Upper lobe of right lung (tissue), 1 donor: ENCODE results near the gene PLXNA1. TPM values are rescaled to one million over a fixed set of nuclear protein-coding genes. Genes with fewer than 3 reads are reported as not detected.

Experiments
- ATAC-seq: fragments of 200-7000 bp; cut with Tn5 transposase; one replicate; pipeline ENCODE4 v1.9.1; 2020; ENCODE audit warnings: mild to moderate bottlenecking, moderate library complexity
- DNase-seq: peaks from one replicate; pipeline ENCODE4 v3.0.0-alpha.2; 2020
- H3K27ac ChIP-seq: fragments of 200-600 bp; one replicate; pipeline ENCODE4 v1.8.0; 2022
- H3K27me3 ChIP-seq: fragments of 200-600 bp; one replicate; pipeline ENCODE4 v1.8.0; 2022; ENCODE audit warnings: mild to moderate bottlenecking
- H3K36me3 ChIP-seq: fragments of 200-600 bp; one replicate; pipeline ENCODE4 v1.8.0; 2022
- H3K4me1 ChIP-seq: fragments of 200-600 bp; one replicate; pipeline ENCODE4 v1.8.0; 2022
- H3K4me3 ChIP-seq: fragments of 200-600 bp; one replicate; pipeline ENCODE4 v1.8.0; 2022; ENCODE audit warnings: mild to moderate bottlenecking
- H3K9me3 ChIP-seq: fragments of 200-600 bp; one replicate; pipeline ENCODE4 v1.8.0; 2022
- intact Hi-C: fragments of 100-400 bp; cut with DNase I; formaldehyde crosslinking; loops from one replicate; pipeline ENCODE4 v1.11.0; 2022
- total RNA-seq: library from RNA; stranded (reverse); fragmentation: NEBNext Ultra II Directional; extraction: Animal tissue kit (Norgen Biotek cat#: 25700); gene quantifications from one replicate; pipeline ENCODE4 v1.2.1, GENCODE V29; 2021
- TF ChIP-seq, protein P1 (sequence below): fragments of 200-600 bp; IDR thresholded peaks from one replicate; pipeline ENCODE4 v1.8.0; 2022; ENCODE audit warnings: antibody characterized with exemption
- donor health status: DM: no; HTN: yes; CAD: no; lungs with severe emphysema.

Gene PLXNA1
- total RNA-seq, 1 donor from 2014 or later: 53.5 TPM

DNA sequence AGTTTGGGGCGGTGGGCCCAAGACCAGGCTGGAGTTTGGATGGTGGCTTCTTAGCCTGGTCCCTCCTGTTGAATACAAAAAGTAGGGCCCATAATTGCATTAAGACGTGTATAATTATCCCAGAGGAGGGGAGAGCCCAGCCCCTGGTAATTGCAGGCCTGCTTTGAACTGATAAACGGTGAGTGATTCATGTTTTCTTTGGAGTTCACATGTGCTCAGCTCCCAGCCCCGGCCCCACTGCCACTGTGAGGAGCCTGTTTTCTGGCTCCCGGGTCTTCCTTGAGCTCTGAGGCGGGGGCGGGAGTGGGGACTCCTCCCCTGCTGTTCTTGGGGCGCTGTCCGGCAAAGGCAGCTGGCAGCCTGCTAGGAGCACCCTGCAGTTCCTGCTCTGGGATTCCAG lies 3.1 kb downstream of the PLXNA1 start:
- DNase-seq: no peak
- peaks cover 16% of the 10 kb centered on the region for H3K36me3 ChIP-seq
- ATAC-seq: no peak
- no peaks in the 10 kb centered on the region for H3K9me3 ChIP-seq
- intact Hi-C loops: loop anchor here (10.0 kb wide), 1 partner anchor 231 kb away; no protein-coding TSS in a partner anchor
- H3K27me3 ChIP-seq: no peaks in the 10 kb centered on the region
- TF ChIP-seq, protein P1, sequence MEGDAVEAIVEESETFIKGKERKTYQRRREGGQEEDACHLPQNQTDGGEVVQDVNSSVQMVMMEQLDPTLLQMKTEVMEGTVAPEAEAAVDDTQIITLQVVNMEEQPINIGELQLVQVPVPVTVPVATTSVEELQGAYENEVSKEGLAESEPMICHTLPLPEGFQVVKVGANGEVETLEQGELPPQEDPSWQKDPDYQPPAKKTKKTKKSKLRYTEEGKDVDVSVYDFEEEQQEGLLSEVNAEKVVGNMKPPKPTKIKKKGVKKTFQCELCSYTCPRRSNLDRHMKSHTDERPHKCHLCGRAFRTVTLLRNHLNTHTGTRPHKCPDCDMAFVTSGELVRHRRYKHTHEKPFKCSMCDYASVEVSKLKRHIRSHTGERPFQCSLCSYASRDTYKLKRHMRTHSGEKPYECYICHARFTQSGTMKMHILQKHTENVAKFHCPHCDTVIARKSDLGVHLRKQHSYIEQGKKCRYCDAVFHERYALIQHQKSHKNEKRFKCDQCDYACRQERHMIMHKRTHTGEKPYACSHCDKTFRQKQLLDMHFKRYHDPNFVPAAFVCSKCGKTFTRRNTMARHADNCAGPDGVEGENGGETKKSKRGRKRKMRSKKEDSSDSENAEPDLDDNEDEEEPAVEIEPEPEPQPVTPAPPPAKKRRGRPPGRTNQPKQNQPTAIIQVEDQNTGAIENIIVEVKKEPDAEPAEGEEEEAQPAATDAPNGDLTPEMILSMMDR: no peak
- H3K4me1 ChIP-seq: peaks cover 7% of the 10 kb centered on the region
- no peak overlapping the region for H3K4me3 ChIP-seq
- H3K27ac ChIP-seq: no peak overlapping the region

DNA sequence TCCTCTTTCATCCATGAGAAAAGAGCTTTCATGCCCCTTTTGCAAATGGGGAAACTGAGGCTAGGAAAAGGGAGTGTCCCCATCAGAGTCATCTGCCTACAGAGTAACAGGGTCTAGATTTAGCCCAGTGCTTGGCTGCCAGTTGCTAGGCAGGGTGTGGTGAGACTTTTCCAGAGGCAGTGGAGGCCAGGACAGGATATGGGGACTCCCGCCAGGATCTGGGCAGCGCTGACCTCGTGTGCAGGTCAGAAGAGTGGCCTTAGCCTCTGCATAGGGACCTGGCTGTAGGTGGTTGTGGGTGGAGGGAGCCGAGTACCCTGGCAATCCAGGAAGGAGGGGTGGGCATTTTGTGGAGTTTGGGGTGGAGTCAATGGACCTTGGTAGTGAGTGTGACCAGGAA lies 4.2 kb downstream of the PLXNA1 start:
- Histone ChIP-seq H3K4me3 (no peak overlapping the region), H3K9me3 (no peaks in the 10 kb centered on the region), H3K4me1 (peaks cover 2% of the 10 kb centered on the region), H3K36me3 (peaks cover 16% of the 10 kb centered on the region), H3K27ac (no peak overlapping the region), H3K27me3 (no peaks in the 10 kb centered on the region)
- TF ChIP-seq, protein P1: no peak
- DNase-seq (no peak), ATAC-seq (no peak)
- intact Hi-C loops: loop anchor here (10.0 kb wide), 1 partner anchor 232 kb away; no protein-coding TSS in a partner anchor

DNA sequence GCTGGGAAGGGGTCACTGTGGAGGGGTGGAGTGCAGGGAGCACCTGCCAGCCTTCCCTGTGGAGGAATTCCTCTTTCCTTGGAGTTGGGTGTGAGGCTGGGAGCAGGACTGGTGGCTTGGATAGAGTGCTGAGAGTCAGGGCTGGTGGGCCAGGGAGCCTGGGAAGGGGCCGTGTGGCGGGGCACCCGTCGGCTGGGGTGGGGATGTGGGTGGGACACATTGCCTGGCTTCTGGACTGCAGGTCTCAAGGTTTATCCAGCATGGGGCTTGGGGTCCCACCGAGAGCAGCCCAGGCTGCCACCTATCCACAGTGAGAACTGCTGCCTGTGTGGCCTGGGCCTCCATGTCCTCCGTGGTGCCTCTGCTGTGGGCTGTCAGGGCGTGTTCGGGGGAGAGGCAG lies 4.7 kb downstream of the PLXNA1 start:
- DNase-seq (no peak), ATAC-seq (no peak)
- H3K9me3 ChIP-seq: no peaks in the 10 kb centered on the region
- TF ChIP-seq, protein P1: no peak
- intact Hi-C loops: loop anchor here (10.0 kb wide), 1 partner anchor 233 kb away; no protein-coding TSS in a partner anchor
- H3K4me3 ChIP-seq: no peak overlapping the region
- no peaks in the 10 kb centered on the region for H3K27me3 ChIP-seq
- H3K4me1 ChIP-seq: no peaks in the 10 kb centered on the region
- H3K36me3 ChIP-seq: peaks cover 16% of the 10 kb centered on the region
- H3K27ac ChIP-seq: no peak overlapping the region

DNA sequence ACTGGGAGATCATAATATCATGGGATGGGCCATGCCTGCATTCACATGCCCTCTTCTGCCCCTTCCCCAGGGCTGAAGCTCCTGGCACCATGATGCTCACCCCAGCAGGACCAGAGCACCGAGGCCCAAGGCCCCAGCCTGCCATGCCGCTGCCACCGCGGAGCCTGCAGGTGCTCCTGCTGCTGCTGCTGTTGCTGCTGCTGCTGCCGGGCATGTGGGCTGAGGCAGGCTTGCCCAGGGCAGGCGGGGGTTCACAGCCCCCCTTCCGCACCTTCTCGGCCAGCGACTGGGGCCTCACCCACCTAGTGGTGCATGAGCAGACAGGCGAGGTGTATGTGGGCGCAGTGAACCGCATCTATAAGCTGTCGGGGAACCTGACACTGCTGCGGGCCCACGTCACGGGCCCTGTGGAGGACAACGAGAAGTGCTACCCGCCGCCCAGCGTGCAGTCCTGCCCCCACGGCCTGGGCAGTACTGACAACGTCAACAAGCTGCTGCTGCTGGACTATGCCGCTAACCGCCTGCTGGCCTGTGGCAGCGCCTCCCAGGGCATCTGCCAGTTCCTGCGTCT lies 5.6 kb downstream of the PLXNA1 start:
- Histone ChIP-seq H3K9me3 (no peaks in the 10 kb centered on the region), H3K4me1 (no peaks in the 10 kb centered on the region), H3K36me3 (peaks cover 16% of the 10 kb centered on the region), H3K4me3 (no peak overlapping the region), H3K27ac (no peak overlapping the region), H3K27me3 (no peaks in the 10 kb centered on the region)
- DNase-seq: no peak
- intact Hi-C loops: loop anchor here (10.0 kb wide), 1 partner anchor 234 kb away; no protein-coding TSS in a partner anchor
- ATAC-seq: no peak
- TF ChIP-seq, protein P1: no peak

DNA sequence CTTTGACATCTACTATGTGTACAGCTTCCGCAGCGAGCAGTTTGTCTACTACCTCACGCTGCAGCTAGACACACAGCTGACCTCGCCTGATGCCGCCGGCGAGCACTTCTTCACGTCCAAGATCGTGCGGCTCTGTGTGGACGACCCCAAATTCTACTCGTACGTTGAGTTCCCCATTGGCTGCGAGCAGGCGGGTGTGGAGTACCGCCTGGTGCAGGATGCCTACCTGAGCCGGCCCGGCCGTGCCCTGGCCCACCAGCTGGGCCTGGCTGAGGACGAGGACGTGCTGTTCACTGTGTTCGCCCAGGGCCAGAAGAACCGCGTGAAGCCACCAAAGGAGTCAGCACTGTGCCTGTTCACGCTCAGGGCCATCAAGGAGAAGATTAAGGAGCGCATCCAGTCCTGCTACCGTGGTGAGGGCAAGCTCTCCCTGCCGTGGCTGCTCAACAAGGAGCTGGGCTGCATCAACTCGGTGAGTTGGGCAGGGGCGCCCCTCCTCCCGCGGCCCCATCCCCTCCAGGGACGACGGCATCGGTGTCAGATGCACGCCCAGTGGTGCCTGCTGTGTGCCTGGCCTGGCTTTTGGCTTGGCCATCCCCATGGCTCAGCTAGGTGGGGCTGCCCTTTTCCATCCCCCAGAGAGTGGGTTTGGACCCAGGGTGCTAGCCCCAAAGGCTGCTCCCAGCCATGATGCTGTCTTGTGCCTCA lies 6.6 kb downstream of the PLXNA1 start:
- H3K9me3 ChIP-seq: no peaks in the 10 kb centered on the region
- H3K36me3 ChIP-seq: peaks cover 16% of the 10 kb centered on the region
- TF ChIP-seq, protein P1: no peak
- H3K27ac ChIP-seq: no peak overlapping the region
- H3K4me3 ChIP-seq: no peak overlapping the region
- peaks cover 9% of the 10 kb centered on the region for H3K4me1 ChIP-seq
- intact Hi-C loops: loop anchor here (10.0 kb wide), 1 partner anchor 235 kb away; no protein-coding TSS in a partner anchor
- no peak for ATAC-seq
- DNase-seq: no peak
- H3K27me3 ChIP-seq: no peaks in the 10 kb centered on the region
